Measurements from ENCODE around the gene RNF220. TPM values are rescaled to one million over a fixed set of nuclear protein-coding genes. Genes with fewer than 3 reads are reported as not detected.

Gene RNF220
- total RNA-seq, 1 donor from 2014 or later = 76.4 TPM

GRCh38 chr1:44609768-44610526 is 204.9 kb downstream of the RNF220 start:
- ATAC-seq (no peak), DNase-seq (ENCODE audit: missing footprints) (no peak)
- intact Hi-C loops (cut with DNase I) = loop anchor here (1.0 kb wide), 1 partner anchor 43 kb away; no protein-coding TSS in a partner anchor

DNA sequence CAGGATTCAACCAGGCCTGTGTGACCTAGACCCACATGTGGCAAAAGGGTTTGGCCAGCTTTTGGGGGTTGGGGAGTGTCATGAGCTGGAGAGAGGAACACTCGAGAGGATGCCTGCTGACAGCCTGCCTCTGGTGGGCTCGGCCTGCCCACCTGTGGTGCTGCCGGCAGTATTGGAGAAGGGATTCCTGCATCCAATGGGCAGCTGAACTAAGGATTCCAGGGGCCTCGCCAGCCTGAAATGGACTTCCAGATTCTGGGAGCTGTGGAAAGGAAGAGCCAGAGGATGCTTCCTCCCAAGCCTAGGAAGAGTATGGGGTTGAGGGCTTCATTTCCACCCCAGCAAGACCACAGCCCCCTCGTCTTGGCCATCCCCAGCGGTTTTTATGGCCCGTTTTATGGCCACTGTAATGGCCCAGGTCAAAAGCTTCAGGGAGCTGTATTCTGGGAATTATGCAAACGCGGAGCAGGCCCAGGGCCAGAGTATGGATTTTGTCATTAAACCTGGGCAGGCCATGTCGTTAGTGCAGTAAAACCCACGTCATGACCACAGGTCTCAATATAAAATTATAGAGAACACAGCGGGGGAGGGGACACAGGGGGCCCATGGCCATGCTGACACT is 205.6 kb downstream of the RNF220 start:
- DNase-seq (ENCODE audit: missing footprints) = no peak
- intact Hi-C loops (cut with DNase I) = no loop called here
- no peak for ATAC-seq

DNA sequence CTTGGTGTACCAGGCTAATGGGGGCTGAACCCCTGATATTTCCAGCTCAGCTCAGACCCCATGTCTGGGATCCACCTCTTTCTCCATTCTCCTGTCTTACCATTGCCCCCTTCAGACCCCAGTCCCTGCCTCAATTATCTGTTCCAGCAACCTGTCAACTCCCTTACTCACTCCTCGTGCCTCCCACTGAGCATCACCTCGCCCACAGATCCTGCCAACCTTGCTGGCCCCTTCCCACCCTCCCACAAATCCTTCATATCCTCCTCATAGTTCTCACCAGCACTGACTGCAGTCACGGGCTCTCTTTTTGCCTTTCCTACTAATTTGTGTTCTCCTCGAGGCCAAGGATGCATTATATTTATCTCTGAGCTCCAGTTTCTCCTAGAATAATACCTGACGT is 206.4 kb downstream of the RNF220 start:
- DNase-seq (ENCODE audit: missing footprints) = no peak
- no peak for ATAC-seq
- intact Hi-C loops (cut with DNase I) = no loop called here

DNA sequence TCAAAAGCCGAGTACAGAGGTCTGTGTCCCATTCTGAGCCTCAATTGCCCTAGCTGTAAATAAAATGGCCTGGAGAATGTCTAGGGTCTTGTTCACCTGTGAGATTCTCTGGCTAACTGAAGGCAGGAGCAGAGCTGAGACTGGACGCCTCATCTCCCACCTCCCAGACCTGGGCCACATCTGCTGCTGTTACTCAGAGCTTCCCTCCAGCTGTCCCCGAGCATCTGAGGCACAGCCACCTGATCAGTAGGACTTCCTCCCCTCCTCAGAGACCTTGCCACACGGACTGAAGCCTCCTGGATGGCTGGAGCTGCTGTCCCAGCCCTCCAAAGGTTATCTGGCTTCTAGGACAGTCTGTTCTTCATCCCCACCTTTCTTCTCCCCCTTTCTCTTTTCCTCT is 206.8 kb downstream of the RNF220 start:
- ATAC-seq = no peak
- no peak for DNase-seq (ENCODE audit: missing footprints)
- intact Hi-C loops (cut with DNase I) = no loop called here

DNA sequence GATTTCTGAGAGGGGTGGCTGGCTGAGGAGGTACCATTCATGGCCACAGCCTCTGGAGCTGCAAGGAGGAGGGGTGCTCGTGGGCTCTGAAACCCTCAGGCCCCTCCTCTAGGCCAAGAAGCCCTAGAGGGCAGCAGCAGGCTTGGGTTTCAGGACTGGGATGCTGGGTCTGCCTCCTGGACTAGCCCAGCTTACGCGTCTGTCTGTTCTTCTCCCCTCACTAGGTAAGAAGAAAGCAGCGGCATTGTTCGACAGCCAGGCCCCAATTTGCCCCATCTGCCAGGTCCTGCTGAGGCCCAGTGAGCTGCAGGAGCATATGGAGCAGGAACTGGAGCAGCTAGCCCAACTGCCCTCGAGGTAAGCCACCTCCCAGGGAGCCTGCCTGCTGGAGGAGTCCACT is 208.9 kb downstream of the RNF220 start:
- intact Hi-C loops (cut with DNase I) = no loop called here
- ATAC-seq = no peak
- no peak for DNase-seq (ENCODE audit: missing footprints)

- intact Hi-C loops (cut with DNase I) = no loop called here
- ATAC-seq (no peak), DNase-seq (ENCODE audit: missing footprints) (no peak)
These were observed 211.4 kb downstream of the RNF220 start for GRCh38 chr1:44616284-44616990.

DNA sequence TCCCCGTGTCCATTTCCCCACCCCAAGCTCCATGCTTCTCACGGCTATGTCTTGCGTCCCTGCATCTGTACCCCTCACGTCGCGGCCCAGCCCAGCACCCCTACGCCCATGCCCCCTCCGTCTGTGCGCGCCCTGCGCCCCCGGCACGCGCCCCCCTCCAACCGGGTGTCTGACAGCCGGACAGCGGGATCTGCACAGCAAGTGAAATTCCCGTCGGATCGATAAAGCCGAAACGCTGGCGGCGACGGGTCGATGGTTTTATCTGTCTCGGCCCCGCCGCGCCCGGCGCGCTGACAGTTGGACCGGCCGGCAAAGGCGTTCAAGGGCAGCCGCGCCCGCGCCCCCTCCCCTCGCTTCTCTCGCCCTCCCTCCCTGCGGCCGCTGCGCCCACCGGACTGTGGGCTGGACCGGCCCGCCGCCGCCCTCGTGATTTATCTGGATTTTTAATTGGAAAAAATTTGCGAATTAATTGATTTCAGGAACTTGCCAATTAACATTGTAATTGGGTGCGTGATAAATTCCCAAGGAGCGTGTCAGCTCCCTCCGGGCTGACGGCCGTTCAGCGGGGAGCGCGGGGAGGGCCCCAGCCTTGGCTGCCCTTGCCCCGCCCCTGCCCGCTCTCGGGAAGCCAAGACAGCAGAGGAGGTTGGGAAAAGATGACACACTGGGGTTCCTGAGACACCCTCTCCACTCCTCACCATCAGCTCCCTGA is 212.1 kb downstream of the RNF220 start:
- DNase-seq (ENCODE audit: missing footprints) (no peak), ATAC-seq (no peak)
- intact Hi-C loops (cut with DNase I) = no loop called here

DNA sequence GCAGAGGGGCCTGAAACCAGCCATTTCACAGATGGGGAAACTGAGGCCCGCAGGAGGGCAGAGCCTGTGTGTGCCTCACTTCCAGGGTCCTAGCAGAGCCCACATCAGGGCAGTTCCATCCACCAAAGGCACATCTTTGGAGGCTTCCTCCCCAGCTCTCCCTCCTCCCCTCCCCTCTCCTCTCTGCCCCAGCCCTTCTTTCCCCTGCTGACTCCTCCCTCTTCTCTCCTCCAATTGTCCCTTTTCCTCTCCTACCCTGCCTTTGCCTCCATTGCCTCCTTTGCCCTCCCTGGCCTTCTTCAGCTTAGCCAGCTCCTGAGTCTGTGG is 212.6 kb downstream of the RNF220 start:
- DNase-seq (ENCODE audit: missing footprints) (no peak), ATAC-seq (no peak)
- intact Hi-C loops (cut with DNase I) = no loop called here

DNA sequence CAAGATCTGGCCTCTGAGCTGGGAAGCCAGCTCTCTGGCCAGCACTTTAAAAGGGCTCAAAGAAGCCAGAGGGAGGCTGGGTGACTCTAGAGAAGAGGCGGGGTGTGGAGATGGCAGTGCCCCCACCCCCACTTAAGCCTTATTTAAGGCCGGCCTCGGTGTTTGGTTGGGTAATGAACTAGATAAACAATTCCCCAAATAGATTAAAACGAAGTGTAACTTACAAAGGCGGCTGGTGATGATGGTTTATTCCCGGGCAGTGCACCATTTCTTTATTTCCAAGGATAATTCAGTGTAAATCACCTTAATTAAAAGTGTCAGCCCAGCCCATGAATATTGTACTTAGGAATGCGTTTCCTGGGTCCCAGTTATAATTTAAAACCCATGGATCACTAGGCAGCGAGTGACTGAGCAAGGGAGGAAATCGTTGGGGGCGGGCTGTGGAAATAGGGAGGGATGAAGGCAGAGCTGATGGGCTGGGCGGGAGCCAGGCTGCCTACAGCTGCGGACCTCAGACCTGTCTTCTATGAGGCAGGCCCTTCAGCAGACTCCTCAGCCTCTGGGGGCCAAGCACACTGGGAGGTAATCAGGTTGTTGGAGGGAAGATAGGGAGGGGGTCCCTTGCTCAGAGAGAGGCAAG is 214.3 kb downstream of the RNF220 start:
- no peak for DNase-seq (ENCODE audit: missing footprints)
- no peak for ATAC-seq
- intact Hi-C loops (cut with DNase I) = no loop called here

GRCh38 chr1:44620072-44620471 is 215.0 kb downstream of the RNF220 start:
- ATAC-seq (no peak), DNase-seq (ENCODE audit: missing footprints) (no peak)
- intact Hi-C loops (cut with DNase I) = no loop called here

GRCh38 chr1:44621841-44622286 is 216.8 kb downstream of the RNF220 start:
- intact Hi-C loops (cut with DNase I) = no loop called here
- DNase-seq (ENCODE audit: missing footprints) (no peak), ATAC-seq (no peak)

DNA sequence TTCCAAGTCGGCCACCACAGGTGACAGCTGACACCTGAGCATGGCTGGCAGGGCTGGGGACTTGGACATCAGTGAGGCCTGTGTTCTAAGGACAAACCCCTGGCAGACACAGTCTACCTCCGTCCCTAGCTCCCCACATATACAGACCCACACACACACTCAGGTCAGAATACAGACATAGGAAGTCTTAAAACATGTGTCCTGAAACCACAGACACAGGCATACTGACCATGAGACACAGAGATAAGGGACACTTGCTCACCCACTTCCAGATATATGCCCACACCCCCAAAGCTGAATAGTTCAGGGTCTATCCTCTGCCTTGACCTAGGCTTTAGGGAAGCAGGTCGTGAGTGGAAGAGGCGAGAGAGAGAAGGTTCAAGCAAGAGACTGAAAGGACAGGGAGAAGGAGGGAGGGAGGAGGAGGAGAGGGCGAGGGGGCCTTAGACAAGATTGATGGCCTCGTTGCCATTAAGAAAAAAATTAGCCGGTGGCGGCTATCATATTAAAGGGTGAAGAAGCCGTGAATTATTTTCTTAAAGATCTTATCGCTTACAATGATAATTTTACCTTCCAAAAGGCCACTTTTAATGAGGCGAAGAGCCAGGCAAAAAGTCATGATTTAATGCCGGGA is 219.3 kb downstream of the RNF220 start:
- ATAC-seq = no peak
- no peak for DNase-seq (ENCODE audit: missing footprints)
- intact Hi-C loops (cut with DNase I) = no loop called here

- intact Hi-C loops (cut with DNase I) = no loop called here
- DNase-seq (ENCODE audit: missing footprints) = no peak
- no peak for ATAC-seq
These were observed 220.3 kb downstream of the RNF220 start for GRCh38 chr1:44625348-44625747.

DNA sequence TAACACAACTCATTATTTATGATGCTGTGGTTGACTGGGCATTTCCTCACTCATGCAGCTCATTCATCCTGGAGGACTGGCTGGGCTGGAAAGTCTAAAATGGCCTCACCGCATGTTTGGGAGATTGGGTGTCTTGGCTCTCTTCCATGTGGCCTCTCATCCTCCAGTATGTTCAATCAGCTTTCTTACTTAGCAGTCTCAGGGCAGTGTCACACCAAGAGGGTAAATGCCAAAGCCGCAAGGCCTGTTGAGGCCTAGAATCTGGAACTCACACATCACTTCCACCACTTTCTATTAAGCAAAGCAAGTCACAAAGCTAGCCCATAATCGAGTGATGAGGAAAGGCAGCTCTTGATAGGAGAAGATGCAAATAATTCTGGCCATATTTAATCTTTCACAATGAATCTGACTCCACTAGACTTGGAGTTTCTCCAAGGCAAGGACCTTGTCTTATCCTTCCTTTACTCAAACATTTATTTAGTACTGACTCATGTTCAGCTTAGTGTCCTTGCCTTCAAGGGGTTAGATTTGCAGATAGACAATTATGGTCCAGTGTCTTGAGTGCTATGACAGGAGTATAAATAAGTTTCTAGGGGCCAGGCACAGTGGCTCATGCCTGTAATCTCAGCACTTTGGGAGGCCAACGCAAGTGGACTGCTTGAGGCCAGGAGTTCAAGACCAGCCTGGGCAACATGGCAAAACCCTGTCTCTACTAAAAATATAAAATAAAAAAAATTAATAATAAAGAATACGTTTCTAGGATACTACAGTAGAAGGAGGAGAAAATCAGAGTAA is 224.1 kb downstream of the RNF220 start:
- DNase-seq (ENCODE audit: missing footprints) (no peak), ATAC-seq (no peak)
- intact Hi-C loops (cut with DNase I) = no loop called here

- intact Hi-C loops (cut with DNase I) = no loop called here
- no peak for ATAC-seq
- no peak for DNase-seq (ENCODE audit: missing footprints)
These were observed 225.1 kb downstream of the RNF220 start for GRCh38 chr1:44630116-44630515.

DNA sequence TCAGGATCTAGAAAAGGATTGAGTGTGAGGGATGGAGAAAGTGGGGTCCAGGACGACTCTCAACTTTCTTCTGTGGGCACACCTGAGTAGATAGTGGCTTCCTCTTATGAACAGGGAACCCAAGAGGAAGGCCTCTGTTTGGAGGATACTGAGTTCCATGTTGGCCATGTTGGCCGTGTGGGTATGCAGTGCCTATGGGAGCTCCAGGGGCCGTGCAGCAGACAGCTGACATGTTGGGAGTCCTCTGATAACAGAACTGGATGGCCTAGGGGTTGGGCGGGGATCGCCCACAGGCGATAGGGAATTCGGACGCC is 226.2 kb downstream of the RNF220 start:
- DNase-seq (ENCODE audit: missing footprints) (no peak), ATAC-seq (peak; percentile 14)
- intact Hi-C loops (cut with DNase I) = no loop called here

DNA sequence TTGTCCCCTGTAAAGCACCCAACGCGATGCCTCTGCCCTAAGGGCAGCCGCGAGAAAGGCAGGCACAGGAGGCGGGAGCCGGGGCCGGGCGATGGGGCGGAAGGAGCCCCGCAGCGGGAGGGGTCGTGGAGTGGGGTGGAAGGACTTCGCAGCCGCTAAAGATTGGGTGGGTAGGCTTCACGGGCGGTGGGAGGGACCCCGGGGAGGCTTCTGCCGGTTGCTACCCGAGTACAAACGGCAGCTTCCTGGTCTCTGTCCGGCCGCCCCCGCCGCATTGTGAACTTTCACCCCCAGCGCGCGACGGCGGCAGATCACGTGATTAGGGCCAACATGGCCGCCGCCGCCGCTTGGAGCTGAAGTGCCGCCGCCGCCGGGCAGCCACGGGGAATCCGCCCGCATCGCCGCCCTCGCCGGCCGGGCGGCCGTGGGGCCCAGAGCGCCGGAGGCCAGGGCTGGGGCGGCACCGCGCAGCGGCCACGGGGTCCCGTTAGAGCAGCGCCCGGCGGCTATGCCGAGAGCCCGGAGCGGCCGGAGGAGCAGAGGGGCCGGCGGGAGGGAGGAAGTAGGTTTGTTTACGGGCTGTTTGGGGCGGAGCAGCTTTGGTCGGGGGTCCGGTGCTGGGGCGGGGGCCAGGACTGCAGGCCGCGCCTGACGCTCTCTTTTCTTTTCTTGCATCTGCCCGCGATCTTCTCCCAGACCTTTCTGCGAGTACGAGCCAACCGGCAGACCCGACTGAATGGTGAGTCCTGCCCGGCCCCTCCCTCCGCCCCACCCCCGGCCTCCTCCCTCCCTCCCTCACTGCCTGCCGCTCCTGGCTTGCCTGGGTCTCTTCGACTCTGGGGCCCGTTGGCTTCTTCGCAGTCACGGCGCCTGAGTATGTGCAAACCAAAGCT is 226.8 kb downstream of the RNF220 start:
- DNase-seq (ENCODE audit: missing footprints) (peak; percentile 98), ATAC-seq (peak; percentile 85)
- intact Hi-C loops (cut with DNase I) = no loop called here
